GM06990 (cell line): ENCODE data around the gene DBN1.
A peak's percentile ranks its signal among the peaks of the same experiment; 100 is the strongest.
"Not testable (repeated sequence)": the region's sequence is repeated elsewhere in the genome, so short reads cannot be mapped to it uniquely, and the experiment has no call there.

ENCODE experiments used
- DNase-seq: peaks from one replicate; pipeline ENCODE4 v3.0.0-alpha.2; 2011; ENCODE audit not compliant: insufficient read length; ENCODE audit errors: extremely low read depth
- H3K27me3 ChIP-seq: replicated peaks from 2 replicates; pipeline ENCODE4 v1.6.0; 2011; ENCODE audit warnings: low read length; ENCODE audit not compliant: control insufficient read depth, insufficient read depth
- H3K36me3 ChIP-seq: 2 replicates; pipeline ENCODE4 v1.5.1; 2011; ENCODE audit warnings: low read length; ENCODE audit not compliant: control insufficient read depth, insufficient read depth
- H3K4me3 ChIP-seq: replicated peaks from 2 replicates; pipeline ENCODE4 v1.5.1; 2011; ENCODE audit warnings: low read depth, mild to moderate bottlenecking, control low read depth, low read length
- TF ChIP-seq, protein P1 (sequence below): IDR thresholded peaks from 2 replicates; pipeline ENCODE4 v1.5.1; 2011; ENCODE audit warnings: low read length, control low read depth, mild to moderate bottlenecking, inconsistent platforms; ENCODE audit not compliant: insufficient read depth, poor library complexity, severe bottlenecking

DBN1 gene

DNA sequence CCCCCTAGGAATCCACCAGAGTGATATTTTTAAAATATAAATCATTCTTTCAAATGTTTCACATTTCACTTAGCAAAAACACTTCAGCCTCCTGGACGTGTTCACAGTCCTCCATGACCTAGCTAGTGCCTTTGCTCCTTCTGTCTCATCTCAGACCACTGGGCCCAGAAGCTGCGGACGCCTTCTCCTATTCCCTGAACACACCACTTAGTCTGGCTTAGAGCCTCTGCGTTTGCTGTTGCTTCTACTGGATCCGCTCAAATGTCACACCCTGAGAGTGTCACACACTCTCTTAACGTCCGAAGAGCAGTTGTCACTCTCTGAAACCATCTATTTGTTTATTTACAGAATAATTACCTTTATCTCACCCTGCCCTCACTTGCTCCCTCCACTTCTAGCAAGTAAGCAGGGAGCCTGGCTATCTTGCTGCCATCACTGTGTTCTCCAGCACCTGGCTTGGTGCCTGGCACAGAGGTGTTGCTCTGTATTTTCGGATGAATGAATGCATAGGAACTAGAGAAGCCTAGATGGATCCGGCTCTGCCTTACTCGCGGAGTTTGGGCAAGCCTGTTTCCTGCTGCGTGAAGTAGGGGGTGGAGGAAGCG, 48.1 kb downstream of the DBN1 start:
- H3K4me3 ChIP-seq, result peak overlapping the region; percentile 68
- TF ChIP-seq, protein P1, sequence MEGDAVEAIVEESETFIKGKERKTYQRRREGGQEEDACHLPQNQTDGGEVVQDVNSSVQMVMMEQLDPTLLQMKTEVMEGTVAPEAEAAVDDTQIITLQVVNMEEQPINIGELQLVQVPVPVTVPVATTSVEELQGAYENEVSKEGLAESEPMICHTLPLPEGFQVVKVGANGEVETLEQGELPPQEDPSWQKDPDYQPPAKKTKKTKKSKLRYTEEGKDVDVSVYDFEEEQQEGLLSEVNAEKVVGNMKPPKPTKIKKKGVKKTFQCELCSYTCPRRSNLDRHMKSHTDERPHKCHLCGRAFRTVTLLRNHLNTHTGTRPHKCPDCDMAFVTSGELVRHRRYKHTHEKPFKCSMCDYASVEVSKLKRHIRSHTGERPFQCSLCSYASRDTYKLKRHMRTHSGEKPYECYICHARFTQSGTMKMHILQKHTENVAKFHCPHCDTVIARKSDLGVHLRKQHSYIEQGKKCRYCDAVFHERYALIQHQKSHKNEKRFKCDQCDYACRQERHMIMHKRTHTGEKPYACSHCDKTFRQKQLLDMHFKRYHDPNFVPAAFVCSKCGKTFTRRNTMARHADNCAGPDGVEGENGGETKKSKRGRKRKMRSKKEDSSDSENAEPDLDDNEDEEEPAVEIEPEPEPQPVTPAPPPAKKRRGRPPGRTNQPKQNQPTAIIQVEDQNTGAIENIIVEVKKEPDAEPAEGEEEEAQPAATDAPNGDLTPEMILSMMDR, result no peak
- no peak for DNase-seq
- H3K36me3 ChIP-seq, result peaks cover 2% of the 10 kb centered on the region
- no peaks in the 10 kb centered on the region for H3K27me3 ChIP-seq

DNA sequence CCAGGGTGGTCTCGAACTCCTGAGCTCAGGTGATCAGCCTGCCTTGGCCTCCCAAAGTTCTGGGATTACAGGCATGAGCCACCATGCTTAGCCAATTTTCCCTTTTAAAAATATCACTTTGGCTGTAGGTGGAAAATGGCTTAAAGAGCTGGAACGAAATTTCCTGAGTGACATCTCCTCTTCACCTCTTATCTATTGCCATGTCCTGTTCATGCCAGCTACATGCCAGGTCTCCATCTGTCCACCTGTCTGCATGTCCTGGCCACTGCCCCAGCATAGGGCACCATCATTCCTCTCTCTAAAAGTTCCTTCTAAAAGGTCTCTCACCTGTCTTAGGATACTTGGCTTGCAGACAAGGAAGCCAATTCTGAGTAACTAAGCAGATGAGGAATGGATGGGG, 49.8 kb downstream of the DBN1 start:
- DNase-seq, result no peak
- TF ChIP-seq, protein P1, result no peak
- H3K27me3 ChIP-seq, result no peaks in the 10 kb centered on the region

DNA sequence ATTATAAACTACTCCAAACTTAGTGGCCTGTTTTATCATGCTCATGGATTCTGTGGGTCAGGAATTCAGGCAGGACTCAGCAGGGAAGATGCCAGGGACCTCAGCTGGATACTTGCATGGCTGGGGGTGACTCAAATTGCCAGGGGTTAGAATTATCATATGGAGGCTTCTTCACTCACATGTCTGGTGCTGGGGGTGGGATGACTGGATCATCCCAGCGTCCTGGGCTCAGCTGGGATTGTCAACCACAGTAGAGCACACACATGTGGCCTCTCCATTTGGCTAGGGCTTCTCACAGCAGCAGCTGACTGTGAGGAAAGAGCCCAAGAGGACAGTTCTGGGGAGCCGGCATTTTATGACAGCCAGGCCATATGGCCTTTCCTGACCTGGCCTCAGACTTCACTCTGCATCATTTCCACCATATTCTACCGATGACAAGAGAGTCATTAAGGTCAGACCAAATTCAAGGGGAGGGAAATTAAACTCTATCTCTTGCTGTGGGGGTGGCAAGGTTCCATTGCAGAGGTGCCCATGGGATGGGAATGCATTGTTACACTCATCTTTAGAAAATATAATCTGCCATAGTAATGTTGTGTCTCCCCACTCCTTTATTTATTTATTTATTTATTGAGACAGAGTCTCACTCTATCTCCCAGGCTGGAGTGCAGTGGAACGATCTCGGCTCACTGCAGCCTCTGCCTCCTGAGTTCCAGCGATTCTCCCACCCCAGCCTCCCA, 52.2 kb downstream of the DBN1 start:
- no peaks in the 10 kb centered on the region for H3K36me3 ChIP-seq
- H3K4me3 ChIP-seq, result no peak overlapping the region
- H3K27me3 ChIP-seq, result no peaks in the 10 kb centered on the region
- no peak for DNase-seq
- TF ChIP-seq, protein P1, result no peak

More for the DNA sequence above, 49.8 kb downstream of the DBN1 start:
- Histone ChIP-seq H3K4me3 (no peak overlapping the region), H3K36me3 (peaks cover 2% of the 10 kb centered on the region; the same call in 1 of the 2 replicates)

DNA sequence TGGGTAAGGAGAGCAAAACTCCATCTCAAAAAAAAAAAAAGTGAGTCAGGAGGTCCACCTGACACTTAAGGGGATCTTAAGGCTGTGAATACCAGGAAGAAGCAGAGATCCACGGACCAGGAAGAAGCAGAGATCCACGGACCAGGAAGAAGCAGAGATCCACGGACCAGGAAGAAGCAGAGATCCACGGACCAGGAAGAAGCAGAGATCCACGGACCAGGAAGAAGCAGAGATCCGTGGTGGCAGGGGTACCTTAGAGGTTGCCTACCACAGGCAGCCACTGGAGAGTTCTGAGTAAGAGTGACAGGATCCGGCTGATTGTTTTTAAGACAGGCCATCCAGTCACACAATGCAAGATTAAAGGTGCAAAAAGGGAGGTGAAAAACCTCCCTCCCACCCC, 53.0 kb downstream of the DBN1 start:
- H3K4me3 ChIP-seq, H3K36me3 ChIP-seq, H3K27me3 ChIP-seq, DNase-seq: not testable (repeated sequence)

DNA sequence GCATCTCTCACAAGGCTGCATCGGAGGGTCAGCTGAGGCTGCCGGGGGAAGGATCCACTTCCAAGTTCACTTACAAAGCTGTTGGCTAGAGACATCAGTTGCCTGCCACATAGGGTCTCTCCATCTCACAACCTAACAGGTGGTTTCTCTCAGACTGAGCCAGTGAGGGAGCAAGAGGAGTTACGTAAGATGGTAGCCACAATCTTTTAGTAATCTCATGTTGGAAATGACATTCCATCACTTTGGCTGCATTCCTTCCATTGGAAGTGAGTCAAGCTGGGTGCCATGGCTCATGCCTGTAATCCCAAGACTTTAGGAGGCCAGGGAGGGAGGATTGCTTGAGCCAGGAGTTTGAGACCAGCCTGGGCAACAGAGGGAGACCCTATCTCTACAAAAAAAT, 54.4 kb downstream of the DBN1 start:
- no peak for DNase-seq
- H3K36me3 ChIP-seq, result no peaks in the 10 kb centered on the region
- TF ChIP-seq, protein P1, result no peak
- no peaks in the 10 kb centered on the region for H3K27me3 ChIP-seq
- H3K4me3 ChIP-seq, result no peak overlapping the region

DNA sequence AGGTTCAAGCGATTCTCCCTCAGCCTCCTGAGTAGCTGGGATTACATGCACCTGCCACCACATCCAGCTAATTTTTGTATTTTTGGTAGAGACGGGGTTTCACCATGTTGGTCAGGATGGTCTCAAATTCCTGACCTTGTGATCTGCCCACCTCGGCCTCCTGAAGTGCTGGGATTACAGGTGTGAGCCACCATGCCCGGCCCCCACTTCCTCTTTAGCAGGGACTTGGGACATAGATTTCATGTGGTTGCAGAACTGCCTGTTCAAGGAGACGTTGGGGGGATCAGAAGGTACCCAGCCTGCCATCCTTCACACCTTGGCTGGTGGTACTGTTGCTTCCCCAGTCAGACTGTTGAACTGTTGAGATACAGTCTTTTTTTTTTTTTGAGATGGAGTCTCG, 56.4 kb downstream of the DBN1 start:
- DNase-seq, H3K27me3 ChIP-seq, H3K36me3 ChIP-seq, H3K4me3 ChIP-seq: not testable (repeated sequence)
